T-helper 1 cell treated with Interleukin-12 subunit alpha and Interleukin-12 subunit beta and Interleukin-4 antibody, amounts not matched to agents 30 ng/mL and 1 ng/mL, for 36 hours (primary cell): ENCODE results near the gene HSDL2. TPM values are rescaled to one million over a fixed set of nuclear protein-coding genes. Genes with fewer than 3 reads are reported as not detected.
"Not testable (repeated sequence)": the region's sequence is repeated elsewhere in the genome, so short reads cannot be mapped to it uniquely, and the experiment has no call there.

ENCODE experiments used
- intact Hi-C: fragments of 100-400 bp; cut with micrococcal nuclease; formaldehyde crosslinking; loops from one replicate; pipeline ENCODE4 v1.15.1; 2024
- total RNA-seq: library from RNA; stranded (reverse); gene quantifications from 2 replicates; pipeline ENCODE4 v1.2.3, GENCODE V29; 2022

Gene HSDL2
- total RNA-seq, 1 donor from 2014 or later: 23.7 TPM

GRCh38 chr9:112364761-112365160, 15.1 kb upstream of the HSDL2 start:
- intact Hi-C loops: loop anchor here (5.0 kb wide), 1 partner anchor 428 kb away; no protein-coding TSS in a partner anchor

DNA sequence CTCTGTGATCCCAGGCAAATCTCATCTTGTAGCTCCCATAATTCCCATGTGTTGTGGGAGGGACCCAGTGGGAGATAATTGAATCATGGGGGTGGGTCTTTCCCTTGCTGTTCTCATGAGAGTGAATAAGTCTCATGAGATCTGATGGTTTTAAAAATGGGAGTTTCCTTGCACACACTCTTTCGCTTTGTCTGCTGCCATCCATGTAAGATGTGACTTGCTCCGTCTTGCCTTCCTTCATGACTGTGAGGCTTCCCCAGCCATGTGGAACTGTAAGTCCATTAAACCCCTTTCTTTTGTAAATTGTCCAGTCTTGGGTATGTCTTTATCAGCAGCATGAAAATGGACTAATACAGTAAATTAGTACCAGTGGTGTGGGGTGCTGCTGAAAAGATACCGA, 14.7 kb upstream of the HSDL2 start:
- intact Hi-C loops: not testable (repeated sequence)

- intact Hi-C loops: no loop called here
Observed at GRCh38 chr9:112366591-112366990, 13.3 kb upstream of the HSDL2 start.

DNA sequence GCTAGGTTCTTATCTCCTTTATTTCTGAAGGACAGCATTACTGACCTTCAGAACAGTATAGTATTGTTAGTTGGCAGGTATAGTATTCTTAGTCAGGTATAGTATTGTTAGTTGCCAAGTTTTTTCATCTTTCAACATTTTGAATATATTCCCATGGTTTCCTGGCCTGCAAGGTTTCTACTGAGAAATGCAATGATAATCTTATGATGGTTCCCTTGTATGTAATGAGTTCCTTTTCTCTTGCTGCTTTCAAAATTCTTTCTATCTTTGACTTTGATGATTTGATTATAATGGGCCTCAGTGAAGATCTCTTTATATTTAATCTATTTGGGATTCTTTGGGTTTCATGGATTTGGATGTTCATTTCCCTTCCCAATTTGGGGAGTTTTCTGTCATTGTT, 12.4 kb upstream of the HSDL2 start:
- intact Hi-C loops: no loop called here

DNA sequence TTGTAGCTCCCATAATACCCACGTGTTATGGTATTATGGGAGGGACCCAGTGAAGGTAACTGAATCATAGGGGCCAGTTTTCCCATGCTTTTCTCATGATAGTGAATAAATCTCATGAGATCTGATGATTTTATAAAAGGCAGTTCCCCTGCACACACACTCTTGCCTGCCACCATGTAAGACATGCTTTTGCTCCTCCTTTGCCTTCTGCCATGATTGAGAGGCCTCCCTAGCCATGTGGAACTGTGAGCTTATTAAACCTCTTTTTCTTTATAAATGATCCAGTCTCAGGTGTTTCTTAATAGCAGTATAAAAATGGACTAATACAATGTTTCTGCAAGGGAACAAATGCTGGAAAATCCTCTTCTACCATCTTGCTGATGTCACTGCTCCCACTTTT, 10.1 kb upstream of the HSDL2 start:
- intact Hi-C loops: loop anchor here (10.0 kb wide), 1 partner anchor 785 kb away; the partner anchor contains the start of gene SLC31A2

- intact Hi-C loops: loop anchor here (10.0 kb wide), 1 partner anchor 784 kb away; the partner anchor contains the start of gene SLC31A2
Observed at GRCh38 chr9:112371060-112371459, 8.8 kb upstream of the HSDL2 start.

- intact Hi-C loops: loop anchor here (10.0 kb wide), 1 partner anchor 781 kb away; the partner anchor contains the start of gene SLC31A2
Observed at GRCh38 chr9:112373666-112374065, 6.2 kb upstream of the HSDL2 start.

- intact Hi-C loops: loop anchor here (10.0 kb wide), 1 partner anchor 781 kb away; the partner anchor contains the start of gene SLC31A2
Observed at GRCh38 chr9:112374232-112374631, 5.7 kb upstream of the HSDL2 start.

- intact Hi-C loops: loop anchor here (5.0 to 10.0 kb wide), 2 partner anchors 458 to 779 kb away; partner anchors contain the start of gene SLC31A2
Observed at GRCh38 chr9:112375361-112375760, 4.5 kb upstream of the HSDL2 start.

DNA sequence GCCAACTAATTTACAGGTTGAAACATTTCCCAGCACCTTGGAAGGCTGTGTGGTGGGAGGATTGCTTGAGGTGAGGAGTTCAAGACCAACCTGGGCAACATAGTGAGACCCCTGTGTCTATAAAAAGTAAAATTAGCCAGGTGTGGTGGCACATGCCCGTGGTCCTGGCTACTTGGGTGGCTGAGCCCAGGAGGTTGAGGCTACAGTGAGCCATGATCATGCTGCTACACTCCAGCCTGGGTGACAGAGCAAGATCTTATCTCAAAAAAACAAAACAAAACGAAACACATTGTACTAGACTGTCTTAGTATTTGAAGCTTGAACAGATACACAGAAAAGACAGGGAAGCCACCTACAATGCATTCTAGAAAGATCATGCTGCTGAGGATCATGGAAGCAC, 2.8 kb upstream of the HSDL2 start:
- intact Hi-C loops: loop anchor here (1.0 to 10.0 kb wide), 5 partner anchors 16 to 843 kb away; partner anchors contain the start of gene SLC31A2

- intact Hi-C loops: loop anchor here (1.0 to 10.0 kb wide), 6 partner anchors 17 to 893 kb away; partner anchors contain the start of genes ECPAS and SLC31A2
Observed at GRCh38 chr9:112377684-112378327, 2.1 kb upstream of the HSDL2 start.

- intact Hi-C loops: loop anchor here (1.0 to 10.0 kb wide), 16 partner anchors 30 to 894 kb away; partner anchors contain the start of genes DNAJC25, ECPAS, INIP and KIAA1958
Observed at GRCh38 chr9:112378328-112379176, 1.4 kb upstream of the HSDL2 start.

DNA sequence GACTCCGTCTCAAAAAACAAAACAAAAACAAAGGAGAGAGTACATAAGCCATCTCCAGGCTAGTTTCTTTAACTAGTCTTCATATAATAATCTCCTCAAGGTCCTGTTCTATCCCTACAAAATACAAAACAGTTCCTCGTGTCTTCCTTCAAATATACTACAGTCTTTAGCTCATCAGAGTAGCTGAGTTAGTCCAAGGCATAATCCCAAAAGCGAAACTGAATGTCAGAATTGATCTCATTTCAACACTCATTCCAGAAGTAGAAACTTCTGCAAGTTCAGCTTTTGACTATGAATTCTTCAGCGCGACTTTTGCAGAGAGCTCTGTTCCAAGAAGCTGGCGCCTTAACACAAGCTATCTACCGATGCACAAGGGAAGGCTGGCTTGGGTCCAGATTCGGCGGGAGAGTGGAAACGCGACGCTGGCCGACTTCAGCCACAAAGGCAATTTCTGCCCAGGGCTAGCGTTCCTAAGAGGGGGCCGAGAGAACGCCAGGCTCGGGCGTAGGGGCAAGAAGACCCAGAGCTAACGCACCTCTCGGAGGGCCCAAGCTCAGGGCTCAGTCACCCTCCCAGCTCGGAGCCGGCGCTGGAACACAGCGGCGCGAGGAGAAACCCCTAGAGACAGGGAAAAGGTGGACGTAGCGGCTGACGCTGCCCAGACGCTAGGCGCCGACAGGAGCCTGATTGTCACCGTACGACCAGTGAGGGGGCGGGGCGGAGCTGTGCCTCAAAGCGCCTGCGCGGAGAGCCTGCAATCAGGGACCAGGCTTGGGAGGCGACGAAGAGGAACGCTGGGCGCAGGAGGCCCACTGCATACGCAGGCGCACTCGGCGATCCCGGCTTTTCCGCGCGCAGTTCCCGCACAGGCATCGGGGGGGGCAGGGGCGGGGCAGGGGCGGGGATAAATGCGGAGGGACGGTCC, 469 bp upstream of the HSDL2 start:
- intact Hi-C loops: loop anchor here (1.0 to 10.0 kb wide), 17 partner anchors 31 to 895 kb away; partner anchors contain the start of genes DNAJC25, ECPAS, GNG10 and INIP

DNA sequence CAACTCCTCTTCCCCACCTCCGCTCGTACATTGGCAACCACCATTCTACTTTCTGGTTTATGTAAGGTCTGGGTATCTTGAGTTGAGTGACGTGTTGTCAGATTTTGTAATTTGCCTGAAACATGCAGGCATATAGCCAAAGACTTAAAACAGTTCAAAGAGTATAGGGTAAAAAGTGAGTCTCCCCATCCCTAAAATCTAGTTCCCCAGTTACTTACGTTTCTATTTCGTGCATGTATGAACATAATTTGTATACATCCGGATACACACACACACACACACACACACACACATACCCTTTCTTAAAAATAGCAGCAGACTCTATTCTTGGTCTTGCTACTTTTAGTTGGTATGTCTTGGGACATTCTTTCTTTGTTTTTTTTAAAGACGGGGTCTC, 915 bp downstream of the HSDL2 start:
- intact Hi-C loops: loop anchor here (1.0 kb wide), 1 partner anchor 720 kb away; the partner anchor contains the start of gene GNG10

- intact Hi-C loops: no loop called here
Observed at GRCh38 chr9:112382066-112382465, 2.2 kb downstream of the HSDL2 start.

DNA sequence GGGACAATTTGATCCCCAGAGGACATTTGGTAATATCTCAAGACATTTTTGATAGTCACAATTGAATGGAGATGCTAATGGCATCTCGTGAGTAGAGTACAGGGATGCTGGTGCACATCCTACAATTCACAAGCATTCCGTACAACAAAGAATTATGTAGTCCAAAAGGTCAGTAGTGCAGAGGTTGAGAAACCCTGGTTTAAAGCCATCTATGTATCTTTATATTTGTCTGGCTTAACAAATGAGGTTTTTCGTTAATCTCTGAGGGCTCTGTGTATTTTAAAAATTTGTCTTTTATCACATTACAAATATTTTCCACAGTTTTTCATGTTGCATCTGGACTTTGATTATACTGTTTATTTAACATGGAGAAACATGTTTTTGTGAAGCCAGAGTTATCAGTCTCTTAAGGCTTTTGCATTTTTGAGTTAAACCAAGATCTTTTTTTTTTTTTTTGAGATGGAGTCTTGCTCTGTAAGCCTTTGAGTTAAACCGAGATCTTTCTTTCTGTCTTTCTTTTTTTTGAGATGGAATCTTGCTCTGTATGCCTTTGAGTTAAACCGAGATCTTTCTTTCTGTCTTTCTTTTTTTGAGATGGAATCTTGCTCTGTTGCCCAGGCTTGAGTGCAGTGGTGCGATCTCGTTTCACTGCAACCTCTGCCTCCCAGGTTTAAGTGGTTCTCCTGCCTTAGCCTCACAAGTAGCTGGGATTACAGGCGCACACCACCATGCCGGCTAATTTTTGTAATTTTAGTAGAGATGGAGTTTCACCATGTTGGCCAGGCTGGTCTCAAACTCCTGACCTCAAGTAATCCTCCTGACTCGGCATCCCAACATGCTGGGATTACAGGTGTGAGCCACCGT, 2.8 kb downstream of the HSDL2 start:
- intact Hi-C loops: no loop called here

DNA sequence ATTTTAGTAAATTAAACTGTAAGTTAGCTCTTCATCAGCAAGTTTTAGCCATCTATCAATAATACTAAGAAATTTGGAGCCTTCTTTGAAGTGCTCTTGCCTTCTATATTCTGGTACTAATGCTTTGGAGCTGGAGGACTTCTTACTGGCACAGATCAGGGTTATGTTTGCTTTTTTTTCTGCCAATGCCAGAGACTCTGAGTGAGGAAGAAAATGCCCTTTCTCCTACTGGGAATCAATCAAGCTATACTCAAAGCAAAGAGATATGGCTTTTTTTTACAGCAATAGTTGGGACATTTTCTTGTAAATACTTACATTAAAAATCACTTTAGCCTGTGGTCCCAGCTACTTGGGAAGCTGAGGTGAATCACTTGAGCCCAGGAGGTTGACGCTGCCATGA, 4.3 kb downstream of the HSDL2 start:
- intact Hi-C loops: no loop called here

DNA sequence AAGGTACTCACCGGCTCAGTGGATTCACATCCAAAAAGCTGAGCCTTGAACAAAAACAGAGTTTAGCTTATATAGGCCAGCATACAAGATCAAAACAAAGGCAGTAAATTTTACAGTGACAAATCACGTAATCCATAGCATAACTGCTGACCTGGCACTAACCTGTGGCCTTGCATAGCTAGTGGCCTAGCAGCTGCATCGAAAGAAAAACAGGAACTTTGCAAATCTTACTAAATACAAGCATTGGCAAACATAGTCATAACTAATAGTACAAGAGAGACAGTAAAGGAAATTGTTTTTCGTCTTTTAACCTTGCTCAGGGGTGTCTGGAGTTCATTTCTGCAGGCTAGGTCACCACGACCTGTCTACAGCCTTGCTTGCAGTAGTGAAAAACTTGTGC, 4.8 kb downstream of the HSDL2 start:
- intact Hi-C loops: no loop called here

GRCh38 chr9:112387115-112387514, 7.2 kb downstream of the HSDL2 start:
- intact Hi-C loops: no loop called here

DNA sequence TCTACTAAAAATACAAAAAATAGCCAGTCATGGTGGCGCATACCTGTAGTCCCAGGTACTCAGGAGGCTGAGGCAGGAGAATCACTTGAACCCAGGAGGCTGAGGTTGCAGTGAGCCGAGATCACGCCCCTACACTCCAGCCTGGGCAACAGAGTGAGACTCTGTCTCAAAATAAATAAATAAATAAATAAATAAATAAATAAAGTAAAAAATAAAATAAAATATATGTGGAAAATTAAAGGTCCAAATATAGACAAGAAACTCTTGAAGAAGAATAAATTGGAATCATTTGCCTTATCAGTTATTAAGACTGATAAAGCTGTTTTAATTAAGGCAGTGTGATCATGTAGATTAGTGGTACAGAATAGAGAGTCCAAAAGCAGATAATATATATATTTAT, 10.0 kb downstream of the HSDL2 start:
- intact Hi-C loops: not testable (repeated sequence)
